Iris pigment epithelial cell (primary cell): ENCODE measurements around the gene GOLM1.

Experiments used
- DNase-seq: peaks from one replicate; pipeline ENCODE4 v3.0.0-alpha.2; 2011; ENCODE audit warnings: low read depth

GOLM1 gene

GRCh38 chr9:86045654-86046053, 53.7 kb downstream of the GOLM1 start:
- no peak for DNase-seq

DNA sequence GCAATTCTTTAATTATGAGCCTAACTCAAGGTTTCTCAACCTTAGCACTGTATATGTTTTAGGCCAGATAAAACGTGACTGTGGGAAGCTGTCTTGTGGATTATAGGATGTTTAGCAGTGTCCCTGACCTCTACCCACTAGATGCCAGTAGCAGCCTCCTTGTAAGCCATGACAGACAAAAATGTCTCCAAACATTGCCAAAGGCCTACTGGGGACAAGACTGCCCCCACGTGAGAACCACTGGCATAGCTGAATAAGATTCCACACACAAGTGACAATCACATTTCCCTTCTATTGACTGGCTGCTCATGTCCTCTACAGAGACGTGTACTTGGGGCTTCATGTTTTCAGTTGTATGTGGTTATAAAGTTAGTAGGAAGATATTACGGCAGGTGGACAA, 55.4 kb downstream of the GOLM1 start:
- no peak for DNase-seq

DNA sequence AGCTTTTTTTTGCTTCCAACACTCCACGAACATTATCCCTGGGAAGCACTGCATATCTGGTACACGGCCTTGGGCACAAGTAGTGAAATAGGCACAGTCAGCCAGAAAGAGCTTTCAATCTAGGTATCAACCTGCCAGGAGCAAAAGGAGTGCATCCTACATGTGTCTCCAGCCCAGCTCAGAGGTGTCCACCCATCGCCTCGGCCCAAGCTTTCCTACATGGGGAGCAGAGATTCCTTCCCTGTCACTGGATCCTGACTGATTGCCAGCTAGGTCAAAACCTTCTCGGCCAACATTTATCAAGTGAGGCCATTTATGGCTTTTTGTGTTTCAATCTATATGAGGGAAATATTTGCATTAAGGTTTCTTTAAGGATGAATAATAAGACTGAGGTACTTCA, 55.8 kb downstream of the GOLM1 start:
- no peak for DNase-seq

DNA sequence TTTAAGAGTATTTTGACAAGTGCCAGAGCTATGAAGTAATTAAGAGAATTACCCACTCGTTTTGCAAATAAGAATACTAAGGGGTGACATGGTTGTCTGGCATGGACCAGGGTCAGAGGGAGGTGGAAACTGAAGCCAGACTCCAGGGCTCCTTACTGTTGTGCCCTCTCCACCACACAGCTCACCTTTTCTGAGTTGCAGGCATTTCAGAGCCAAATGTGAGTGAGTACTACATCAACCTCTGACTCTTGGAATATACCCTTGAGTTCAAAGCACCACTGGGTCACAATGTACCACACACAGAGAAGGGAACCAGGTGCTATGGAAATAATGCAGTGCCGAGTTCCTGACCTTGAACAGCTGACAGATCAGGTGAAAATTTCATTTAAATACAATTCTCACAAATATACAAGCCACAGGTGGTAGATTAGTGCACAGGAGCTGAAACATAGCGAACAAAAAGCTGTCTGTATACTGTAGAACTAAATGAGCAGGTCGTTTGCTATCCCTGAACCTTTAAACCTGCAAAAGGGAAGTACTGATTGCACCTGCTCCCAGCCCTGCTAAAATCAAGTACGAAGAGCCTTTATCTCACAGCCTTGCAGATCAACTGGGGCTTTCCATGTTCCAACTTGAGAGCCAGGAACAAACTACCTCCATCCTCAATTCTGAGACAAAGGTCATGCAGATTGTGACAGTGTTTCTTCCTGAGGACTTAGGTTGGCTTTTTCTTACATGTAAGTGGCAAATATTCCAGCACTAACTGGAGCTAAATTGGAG, 57.0 kb downstream of the GOLM1 start:
- no peak for DNase-seq

DNA sequence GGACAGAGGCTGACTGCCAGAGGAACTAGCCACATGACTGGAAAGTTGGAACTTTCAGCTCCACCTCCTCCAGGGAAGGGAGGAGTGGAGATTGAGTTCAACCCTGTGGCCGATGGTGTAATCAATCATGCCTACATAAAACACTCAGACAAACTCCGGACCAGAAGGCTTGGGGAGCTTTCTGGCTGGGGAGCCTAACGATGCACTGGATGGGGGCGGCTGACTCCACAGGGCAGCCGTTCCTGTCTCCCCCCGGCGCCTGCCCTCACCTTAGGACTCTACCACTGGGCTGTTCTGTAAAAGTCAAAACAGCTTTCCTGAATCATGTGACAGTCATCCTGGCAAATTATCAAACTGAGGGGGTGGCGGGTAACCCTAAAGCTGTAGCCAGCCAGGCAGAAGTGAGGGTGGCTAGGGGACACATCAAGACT, 58.0 kb downstream of the GOLM1 start:
- DNase-seq: peak; percentile 42

GRCh38 chr9:86040861-86041155, 58.5 kb downstream of the GOLM1 start:
- no peak for DNase-seq

DNA sequence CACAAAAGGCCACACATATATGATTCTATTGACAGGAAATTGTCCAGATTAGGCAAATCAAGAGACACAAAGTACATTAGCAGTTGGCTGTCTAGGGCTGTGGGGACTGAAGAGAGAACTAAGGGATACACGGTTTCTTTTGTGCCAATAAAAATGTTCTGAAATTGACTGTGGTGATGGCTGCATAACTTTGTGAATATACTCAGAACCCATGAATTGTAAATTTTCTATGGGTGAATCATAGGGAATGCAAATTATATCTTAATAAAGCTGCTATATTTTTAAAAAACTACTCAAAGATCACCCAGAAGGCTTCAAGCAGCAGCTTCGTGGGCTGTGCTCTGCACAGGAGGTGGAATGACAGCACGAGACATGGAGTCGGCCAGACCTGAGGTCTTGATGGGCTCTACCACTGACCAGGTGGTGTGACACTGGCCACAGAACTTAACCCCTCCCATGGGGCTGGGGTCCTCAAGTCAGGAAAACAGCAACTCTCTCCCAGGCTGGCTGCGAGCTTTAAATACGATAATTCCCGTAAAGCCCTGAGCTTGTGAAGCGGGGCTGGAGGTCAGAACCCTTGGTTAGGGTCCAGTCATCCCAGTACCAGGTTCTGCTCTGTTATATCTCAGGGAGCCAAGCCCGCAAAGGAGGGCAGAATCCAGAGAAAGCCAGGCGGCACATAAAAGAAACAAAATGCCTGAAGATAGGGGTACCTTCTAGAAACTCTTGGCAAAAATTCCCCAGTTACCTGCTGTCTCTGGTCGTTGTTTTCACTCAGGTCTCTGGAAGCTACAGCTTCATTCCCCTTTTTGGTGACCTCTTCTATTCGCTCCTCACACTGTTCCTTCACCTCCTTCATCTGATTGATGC, 59.1 kb downstream of the GOLM1 start:
- DNase-seq: peak; percentile 24

DNA sequence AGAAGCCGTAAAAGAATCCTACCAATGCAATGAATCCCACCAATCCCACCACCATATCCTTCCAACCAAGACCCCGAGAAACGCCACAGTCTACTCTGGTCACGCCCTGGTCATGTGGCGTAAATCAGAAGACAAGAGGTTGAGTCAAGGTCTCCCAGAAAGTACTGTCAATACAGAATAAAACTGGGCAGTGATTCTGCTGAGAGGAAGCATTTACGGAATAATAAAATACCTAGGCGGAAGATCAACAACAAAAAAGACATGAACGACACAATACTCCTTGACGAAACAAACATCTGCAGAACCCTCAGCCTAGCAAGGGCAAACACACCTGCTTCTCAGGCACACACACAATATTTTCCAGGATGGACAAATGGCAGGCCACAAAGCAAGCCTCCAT, 62.8 kb downstream of the GOLM1 start:
- no peak for DNase-seq

- no peak for DNase-seq
Observed at GRCh38 chr9:86035827-86036440, 63.4 kb downstream of the GOLM1 start.

DNA sequence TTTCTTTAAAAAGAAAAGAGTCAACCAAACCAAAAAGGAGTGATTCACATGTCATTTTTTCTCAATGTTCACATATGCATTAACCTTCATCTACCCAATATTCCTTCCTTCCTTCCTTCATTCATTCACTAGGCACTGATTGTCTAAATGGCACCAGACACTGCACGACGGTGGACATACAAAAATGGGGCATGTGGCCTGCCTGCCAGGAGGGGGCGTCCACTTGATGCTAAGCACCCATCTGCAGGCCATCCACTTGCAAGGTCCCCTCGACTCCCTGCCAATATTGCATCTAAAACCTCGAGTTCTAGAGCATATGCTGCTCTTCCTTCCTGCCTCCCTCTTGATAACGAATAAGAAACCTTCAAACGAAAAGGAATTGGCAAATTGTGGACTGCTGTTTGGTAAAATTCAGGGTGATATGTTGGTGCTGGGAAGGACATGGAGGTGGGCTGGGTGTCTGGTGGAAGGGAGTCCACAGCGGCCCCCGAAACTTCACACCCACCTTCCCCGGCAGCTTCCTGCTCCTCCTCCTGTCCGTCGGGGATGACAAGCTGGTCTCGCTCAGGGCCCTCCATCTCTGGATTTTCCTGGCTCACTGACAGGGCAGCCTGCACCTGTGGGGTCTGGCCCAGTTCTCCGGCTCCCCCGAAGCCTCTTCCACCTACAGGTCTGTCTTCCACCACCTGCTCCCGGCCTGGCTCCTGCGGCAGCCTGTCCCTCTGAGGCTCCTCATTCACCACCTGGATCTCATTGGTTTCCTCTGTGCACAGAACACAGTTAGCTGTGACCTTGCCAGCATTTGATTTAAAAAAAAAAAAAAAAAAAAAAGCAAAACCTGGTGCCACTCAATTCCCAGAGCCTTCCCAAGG, 64.3 kb downstream of the GOLM1 start:
- DNase-seq: peak; percentile 64

DNA sequence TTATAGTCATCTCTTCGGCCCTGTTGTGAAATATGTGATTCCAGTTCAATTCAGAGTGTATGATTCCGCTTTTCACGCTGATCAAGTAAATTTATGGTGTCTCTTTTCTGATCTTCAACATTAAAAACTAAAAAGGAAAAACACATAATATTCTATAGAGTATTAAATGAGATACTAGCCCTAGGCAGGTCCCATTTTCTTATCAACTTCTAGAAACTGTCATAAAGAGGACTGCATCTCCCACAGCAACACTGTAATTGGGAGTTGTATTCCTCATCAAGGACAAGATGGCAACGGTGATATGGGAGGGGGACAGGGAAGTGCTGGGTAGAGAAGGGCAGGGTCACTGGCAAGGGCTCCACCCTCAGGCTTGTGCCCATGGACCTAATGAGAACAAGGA, 71.6 kb downstream of the GOLM1 start:
- no peak for DNase-seq

GRCh38 chr9:86022687-86023266, 76.6 kb downstream of the GOLM1 start:
- peak; percentile 15 for DNase-seq

- no peak for DNase-seq
Observed at GRCh38 chr9:86021166-86021565, 78.2 kb downstream of the GOLM1 start.

DNA sequence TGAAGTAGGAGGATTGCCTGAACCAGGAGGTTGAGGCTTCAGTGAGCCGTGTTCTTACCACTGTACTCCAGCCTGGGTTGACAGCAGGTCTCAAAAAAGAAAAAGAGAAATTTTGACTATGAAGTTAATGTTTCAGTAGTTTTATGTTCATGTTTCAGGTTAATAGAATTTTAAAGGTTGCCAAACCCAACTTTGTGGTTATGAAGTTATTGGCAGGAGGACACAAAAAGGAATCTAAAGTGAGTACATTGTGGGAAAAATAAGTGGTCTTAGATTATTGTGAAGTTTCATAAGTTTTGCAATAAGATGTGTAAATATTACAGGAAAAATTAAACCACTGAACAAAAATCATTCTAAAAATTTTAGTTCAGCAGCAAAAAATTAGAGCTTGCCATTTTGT, 78.6 kb downstream of the GOLM1 start:
- DNase-seq: peak; percentile 48

GRCh38 chr9:86009133-86009532, 90.2 kb downstream of the GOLM1 start:
- DNase-seq: no peak

DNA sequence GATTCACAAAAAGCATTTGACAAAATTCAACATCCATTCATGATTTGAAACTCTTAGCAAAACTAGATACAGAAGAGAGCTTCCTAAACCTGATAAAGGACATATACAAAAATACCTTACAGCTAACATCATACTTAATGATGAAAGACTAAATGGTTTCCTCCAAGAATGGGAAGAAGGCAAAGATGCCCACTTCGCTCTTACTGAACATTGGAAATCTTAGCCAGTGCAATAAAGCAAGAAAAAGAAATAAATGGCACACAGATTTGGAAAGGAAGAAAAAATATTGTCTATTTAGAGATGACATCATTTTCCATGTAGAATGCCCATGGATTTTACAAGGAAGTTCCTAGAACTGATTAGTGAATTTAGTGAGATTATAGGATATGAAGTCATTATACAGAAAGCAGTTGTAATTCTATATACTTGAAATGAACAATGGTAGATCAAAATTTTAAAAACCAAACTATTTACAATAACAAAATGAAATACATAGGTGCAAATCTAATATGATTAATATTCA, 94.0 kb downstream of the GOLM1 start:
- no peak for DNase-seq

DNA sequence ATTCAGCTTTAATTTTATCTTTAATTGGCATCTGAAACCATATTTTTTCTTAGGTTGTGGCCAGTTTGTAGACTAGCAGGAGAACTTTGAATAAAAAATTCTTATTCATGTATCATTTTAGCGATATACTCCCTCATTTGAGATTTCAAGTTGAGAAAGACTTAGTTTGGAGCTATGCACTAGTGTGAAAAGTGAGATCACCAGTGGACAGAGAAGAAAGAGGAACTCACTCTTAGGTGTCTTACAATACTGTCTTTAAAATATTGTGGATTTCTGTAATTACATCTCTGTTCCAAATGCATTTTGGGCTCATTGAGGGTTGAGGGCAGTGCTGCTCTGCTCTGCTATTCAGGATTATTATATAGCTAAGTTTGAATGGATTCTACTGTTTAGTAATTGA, 103.8 kb downstream of the GOLM1 start:
- no peak for DNase-seq

- no peak for DNase-seq
Observed at GRCh38 chr9:85995097-85995496, 104.3 kb downstream of the GOLM1 start.

- DNase-seq: no peak
Observed at GRCh38 chr9:85994191-85994590, 105.2 kb downstream of the GOLM1 start.

GRCh38 chr9:85987236-85987635, 112.1 kb downstream of the GOLM1 start:
- peak; percentile 4 for DNase-seq

- no peak for DNase-seq
Observed at GRCh38 chr9:85984457-85984856, 114.9 kb downstream of the GOLM1 start.
